ENCODE data around the gene GALNT7.
A peak's percentile ranks its signal among the peaks of the same experiment; 100 is the strongest.

Gene GALNT7

GRCh38 chr4:173307778-173308177 is 139.2 kb downstream of the GALNT7 start:
- DNase-seq (ENCODE audit: low spot score) = no peak

DNA sequence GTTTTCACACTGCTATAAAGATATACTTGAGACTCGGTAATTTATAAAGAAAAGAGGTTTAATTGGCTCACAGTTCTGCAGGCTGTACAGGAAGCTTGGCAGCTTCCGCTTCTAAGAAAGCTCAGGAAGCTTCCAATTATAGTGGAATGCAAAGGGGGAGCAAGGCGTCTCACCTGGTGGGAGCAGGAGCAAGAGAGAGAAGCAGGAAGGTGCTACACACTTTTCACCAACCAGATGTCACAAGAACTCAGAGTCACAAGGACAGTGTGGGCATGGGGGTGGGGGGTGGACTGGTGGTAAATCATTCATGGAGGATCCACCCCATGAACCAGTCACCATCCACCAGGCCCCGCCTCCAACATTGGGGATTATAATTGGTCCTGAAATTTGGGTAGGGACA is 142.8 kb downstream of the GALNT7 start:
- no peak for DNase-seq (ENCODE audit: low spot score)

GRCh38 chr4:173314715-173315114 is 146.1 kb downstream of the GALNT7 start:
- no peak for DNase-seq (ENCODE audit: low spot score)

- DNase-seq (ENCODE audit: low spot score) = no peak
Observed at GRCh38 chr4:173316060-173316459, 147.4 kb downstream of the GALNT7 start.

DNA sequence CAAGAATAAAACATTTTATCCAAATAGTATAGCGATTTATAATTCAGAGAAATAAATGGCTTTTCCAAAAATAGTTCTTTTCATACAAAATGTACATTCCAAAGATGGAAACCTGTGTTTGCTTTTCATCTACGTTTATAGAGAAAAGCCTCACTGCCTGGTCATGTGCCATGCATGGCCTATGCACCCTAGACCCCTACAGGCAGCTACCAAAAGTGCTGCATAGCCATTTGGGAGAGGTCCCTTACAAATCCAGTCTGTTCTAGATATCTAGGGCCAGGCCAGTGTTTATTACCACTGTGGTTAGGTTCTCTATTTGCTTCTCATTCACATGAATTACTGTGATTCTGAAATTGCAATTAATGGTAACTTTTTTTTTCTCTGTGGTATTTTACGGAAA is 148.4 kb downstream of the GALNT7 start:
- no peak for DNase-seq (ENCODE audit: low spot score)

GRCh38 chr4:173318240-173318639 is 149.6 kb downstream of the GALNT7 start:
- DNase-seq (ENCODE audit: low spot score) = no peak

DNA sequence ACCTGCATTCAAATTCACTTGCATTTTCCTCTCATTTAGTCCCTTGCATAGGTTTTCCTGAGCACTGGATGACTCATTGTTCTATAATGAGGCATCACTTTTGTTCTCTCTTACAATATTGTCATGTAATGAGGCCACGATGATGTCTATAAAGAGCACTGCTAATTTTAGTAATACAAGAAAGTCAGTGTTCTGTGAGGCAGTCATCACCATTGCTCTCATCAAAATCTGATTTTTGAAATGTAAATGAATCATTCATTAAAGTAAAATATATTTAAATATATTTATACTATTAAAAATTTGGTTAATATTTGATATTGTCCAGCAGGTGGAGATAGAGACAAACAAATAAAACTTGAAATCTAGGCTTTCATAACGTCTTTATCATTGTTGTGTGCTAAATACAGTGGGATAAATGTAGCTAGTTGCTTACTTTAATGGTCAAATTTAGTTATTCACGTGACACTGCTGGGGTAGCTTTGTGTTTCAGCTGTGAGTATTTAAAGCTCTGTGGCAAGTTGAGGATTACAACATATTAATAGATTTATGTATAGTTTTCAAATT is 150.1 kb downstream of the GALNT7 start:
- DNase-seq (ENCODE audit: low spot score) = peak; percentile 48

DNA sequence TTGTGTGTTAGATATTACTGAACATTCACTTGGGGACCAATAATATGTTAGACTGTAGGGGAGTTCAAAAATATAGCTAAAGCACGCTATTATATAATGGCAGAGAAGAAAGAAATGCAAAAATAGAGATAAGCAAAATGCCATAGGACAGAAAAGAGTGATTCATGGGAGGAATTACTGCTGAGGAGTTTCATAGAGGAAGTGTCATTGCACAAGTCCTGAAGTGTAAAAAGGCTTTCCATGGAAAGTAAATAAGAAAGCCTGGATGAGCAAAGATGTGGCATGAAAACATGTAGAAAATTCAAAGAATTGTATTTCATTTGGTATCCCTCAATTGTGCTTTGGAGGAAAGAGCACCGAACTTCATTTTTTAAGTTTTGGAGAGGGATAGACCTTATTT is 151.1 kb downstream of the GALNT7 start:
- DNase-seq (ENCODE audit: low spot score) = no peak

GRCh38 chr4:173325007-173325736 is 156.6 kb downstream of the GALNT7 start:
- no peak for DNase-seq (ENCODE audit: low spot score)

DNA sequence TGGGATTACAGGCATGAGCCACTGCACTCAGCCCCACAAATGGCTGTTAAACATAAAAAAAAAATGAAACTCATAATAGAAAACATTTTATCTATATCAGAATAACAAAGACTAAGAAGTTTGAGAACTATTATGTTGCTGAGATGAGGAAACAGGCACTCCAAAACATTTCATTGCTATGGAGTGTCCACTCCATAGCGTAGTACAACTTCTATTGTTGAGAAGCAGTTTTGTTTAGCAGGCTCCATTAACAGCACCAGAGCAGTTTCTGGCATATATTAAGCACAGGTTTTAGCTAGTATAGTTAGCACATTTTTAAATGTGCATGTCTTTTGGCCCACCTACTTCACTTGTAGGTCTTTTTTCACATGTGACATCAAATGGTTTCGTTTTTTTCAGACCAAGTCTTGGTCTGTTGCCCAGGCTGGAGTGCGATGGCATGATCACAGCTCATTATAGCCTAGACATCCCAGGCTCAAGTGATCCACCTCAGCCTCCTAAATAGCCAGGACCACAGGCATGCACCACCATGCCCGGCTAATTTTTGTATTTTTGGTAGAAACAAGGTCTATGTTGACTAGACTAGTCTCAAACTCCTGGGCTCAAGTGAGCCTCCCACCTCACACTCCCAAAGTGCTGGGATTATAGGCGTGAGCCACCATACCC is 159.8 kb downstream of the GALNT7 start:
- no peak for DNase-seq (ENCODE audit: low spot score)

GRCh38 chr4:173330590-173330989 is 162.0 kb downstream of the GALNT7 start:
- DNase-seq (ENCODE audit: low spot score) = no peak

- DNase-seq (ENCODE audit: low spot score) = peak; percentile 13
Observed at GRCh38 chr4:173332021-173332487, 163.4 kb downstream of the GALNT7 start.

GRCh38 chr4:173332963-173333657 is 164.5 kb downstream of the GALNT7 start:
- DNase-seq (ENCODE audit: low spot score) = peak; percentile 52

DNA sequence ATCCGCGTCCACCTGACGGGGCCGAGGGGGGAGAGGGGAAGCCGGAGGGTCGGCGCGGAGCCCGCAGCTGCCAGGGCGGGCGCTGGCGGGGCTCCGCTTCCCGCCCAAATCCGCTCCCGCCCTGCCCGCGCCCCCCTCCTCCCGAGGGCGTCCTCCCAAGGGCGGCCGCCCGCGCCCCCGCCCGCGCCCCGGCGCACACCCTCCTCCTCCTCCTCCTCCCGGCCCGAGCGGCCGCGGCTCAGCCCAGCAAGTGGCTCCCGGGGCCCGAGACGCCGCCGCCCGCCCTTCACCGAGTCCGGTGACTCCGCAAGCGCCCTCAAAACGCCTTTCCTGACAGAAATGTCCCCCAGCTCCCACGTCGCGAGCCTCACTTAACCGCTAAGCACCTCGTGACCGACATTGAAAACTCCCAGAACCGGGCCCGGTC is 165.1 kb downstream of the GALNT7 start:
- peak; percentile 37 for DNase-seq (ENCODE audit: low spot score)

DNA sequence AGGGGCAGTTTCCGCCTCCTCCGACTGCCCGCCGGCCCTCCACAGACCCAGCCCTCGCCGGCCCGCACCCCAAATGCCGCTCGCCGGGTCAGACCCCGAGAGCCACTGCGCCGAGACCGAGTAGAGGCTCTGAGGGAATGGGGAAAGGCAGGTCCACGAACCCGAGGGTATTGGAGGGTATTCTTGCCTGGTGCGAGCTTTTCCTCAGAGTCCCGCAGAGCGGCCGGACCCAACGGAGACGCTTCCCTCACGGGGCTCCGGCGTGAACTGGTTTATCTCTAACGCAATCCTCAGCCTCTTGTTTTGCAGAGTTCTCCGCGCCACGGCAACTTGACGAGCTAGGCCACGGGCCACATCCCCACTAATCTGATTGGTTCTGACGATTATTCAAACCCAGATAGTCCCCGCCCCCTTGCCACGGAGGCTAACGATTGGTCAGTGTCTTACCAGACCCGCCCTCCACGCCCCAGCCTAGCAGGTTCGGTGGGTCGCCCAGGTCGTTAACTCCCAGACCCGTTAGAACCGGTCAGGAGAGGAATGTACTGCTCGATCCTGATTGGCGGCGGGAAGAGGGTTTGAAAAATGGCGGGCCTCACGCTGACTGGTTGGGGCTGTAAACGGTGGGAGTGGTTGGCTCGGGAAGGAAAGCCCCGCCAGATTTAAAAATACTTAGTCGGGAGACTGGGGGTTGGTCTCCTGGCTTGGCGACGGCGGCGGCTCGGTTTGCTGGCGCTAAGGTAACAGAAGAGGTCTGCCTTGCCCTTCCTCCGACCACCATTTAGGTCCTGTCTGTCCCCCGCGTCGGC is 165.7 kb downstream of the GALNT7 start, which contains the start of gene HMGB2:
HMGB2 (minus strand) TSS at position 274 of the 806 bp plus-strand sequence. CDS start 709 bp downstream, outside the sequence.
- DNase-seq (ENCODE audit: low spot score) = peak; percentile 100

DNA sequence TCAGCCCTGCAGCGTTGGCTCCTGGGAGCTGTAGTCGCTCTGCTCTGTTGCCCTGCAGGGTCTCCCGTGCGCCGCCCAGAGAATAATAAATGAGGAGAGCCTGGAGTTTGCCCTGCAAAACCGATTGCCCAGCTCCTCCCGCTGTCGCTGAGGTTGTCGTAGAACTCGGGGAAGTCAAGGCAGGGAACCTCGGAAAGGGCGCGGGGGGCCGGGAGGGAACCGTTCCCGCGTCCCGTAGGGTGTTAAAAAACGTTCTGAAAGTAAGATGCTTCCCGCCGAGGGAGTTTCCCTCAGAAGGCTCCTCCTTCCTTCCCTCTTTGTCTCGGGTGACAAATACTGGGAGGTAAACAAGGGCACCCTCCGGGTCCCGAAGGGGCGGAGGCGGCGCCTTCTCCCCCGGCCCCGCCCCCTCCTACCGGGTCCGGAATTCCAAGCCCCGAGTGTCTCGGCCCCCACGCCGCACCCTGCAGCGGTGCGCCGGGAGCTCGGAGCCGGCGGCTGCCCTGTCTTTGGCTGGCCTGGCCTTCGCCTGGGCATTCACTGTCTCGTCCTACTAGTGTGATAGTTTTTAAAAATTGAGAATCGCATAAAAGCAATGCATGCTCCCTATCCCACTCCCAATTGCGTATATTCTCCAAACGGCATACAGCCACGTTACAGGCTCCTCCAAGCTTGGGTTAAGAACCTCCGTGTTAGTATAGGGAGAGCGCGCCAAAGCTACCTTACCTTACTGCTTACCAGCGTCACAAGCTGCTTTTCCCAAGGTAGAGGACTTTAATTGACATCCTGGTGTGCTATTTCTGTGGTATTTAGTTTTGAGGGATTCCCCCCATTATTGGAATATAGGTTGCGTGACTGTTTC is 166.5 kb downstream of the GALNT7 start:
- peak; percentile 29 for DNase-seq (ENCODE audit: low spot score)

GRCh38 chr4:173337463-173337862 is 168.9 kb downstream of the GALNT7 start:
- DNase-seq (ENCODE audit: low spot score) = no peak

DNA sequence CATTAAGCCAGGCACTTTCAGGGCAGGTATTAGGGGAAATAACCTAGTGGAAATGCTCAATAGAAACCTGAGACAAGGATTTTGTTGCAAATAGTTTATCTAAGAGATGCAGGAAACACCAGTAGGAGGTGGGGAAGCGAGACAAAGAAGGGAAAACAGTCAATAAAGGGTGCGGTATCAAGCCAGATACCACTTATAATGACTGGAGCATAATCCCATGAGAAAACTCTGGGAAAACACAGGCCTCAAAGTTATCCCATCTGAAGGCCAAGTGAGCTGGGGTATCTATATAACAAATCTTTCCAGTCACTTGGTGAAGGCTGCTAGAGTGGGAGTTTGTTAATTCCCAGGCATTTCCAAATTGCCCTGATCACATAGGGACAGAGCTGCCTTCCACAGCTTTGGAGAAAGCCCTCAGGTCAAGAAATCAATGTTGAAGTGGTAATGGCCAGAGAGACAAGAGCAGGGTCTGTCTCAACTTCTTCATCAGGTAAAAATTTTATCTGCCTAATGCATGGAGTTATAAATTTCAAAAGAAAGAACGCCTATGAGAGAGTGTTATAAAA is 175.3 kb downstream of the GALNT7 start:
- DNase-seq (ENCODE audit: low spot score) = no peak

GRCh38 chr4:173345648-173346047 is 177.0 kb downstream of the GALNT7 start:
- DNase-seq (ENCODE audit: low spot score) = no peak

DNA sequence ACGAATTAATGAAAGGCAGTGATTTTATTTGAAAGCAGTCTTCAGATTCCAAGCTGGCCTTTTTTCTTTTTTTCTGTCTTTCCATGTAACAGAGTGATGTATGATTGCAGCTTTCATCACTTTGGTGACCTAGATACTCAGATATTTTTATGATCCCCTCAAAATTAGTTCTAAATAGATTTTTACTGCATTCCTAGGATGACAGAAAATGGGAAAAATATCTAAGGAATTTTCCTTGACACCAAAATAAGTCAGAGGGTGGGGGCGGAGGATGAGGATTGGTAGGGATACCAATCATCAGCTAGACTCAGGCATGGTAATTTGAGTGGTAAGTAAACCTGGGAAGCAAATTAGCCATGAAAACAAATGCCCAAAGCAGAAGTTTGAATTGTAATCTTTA is 177.5 kb downstream of the GALNT7 start:
- DNase-seq (ENCODE audit: low spot score) = no peak

Data from CD4-positive, alpha-beta T cell treated with Interleukin-2 at 100 ng/mL for 4 hours (primary cell).